GM19468 (cell line): ENCODE data around the gene VPS35.
A peak's percentile ranks its signal among the peaks of the same experiment; 100 is the strongest.

Experiments
- ATAC-seq: cut with Tn5 transposase; IDR thresholded peaks from one replicate; pipeline ENCODE4 v1.9.1; 2021; ENCODE audit warnings: mild to moderate bottlenecking, moderate library complexity, moderate number of reproducible peaks; ENCODE audit not compliant: unreplicated experiment; ENCODE audit errors: extremely low read depth

Gene VPS35

GRCh38 chr16:46621006-46621933, 67.7 kb downstream of the VPS35 start, which contains the start of gene SHCBP1:
SHCBP1 (minus strand) TSS chr16:46621379; CDS start chr16:46621359, 20 bp downstream.
- peak; percentile 75 for ATAC-seq

GRCh38 chr16:46620266-46621005, 68.5 kb downstream of the VPS35 start:
- ATAC-seq, result no peak

GRCh38 chr16:46618516-46618915, 70.5 kb downstream of the VPS35 start:
- ATAC-seq, result no peak

- no peak for ATAC-seq
These were observed 75.0 kb downstream of the VPS35 start for GRCh38 chr16:46614006-46614405.

GRCh38 chr16:46613352-46613751, 75.6 kb downstream of the VPS35 start:
- no peak for ATAC-seq

- ATAC-seq, result peak; percentile 26
These were observed 76.9 kb downstream of the VPS35 start for GRCh38 chr16:46612121-46612520.

- ATAC-seq, result no peak
These were observed 81.4 kb downstream of the VPS35 start for GRCh38 chr16:46607529-46607928.

GRCh38 chr16:46606231-46606630, 82.7 kb downstream of the VPS35 start:
- no peak for ATAC-seq
